Measurements from ENCODE around the gene CYP4F8. TPM values are rescaled to one million over a fixed set of nuclear protein-coding genes. Genes with fewer than 3 reads are reported as not detected.

CYP4F8 gene
- total RNA-seq, 1 donor from 2014 or later = not detected

GRCh38 chr19:15613338-15613737 is 1.7 kb upstream of the CYP4F8 start:
- TF ChIP-seq CTCF (IDR thresholded peaks at IDR 0.05) (no peak), EZH2phosphoT487 (IDR thresholded peaks at IDR 0.05) (no peak), EZH2 (IDR thresholded peaks at IDR 0.05) (no peak)
- no peaks in the 10 kb centered on the region for H3K79me2 ChIP-seq (ENCODE audit: low read depth)
- peaks cover 9% of the 10 kb centered on the region for H3K27me3 Mint-ChIP-seq (ENCODE audit: insufficient read depth, low read depth)
- no peaks in the 10 kb centered on the region for H3K36me3 Mint-ChIP-seq
- no peak for DNase-seq (ENCODE audit: low spot score)
- no peak overlapping the region for H3K4me3 ChIP-seq
- no peak overlapping the region for H3K9ac ChIP-seq
- no peaks in the 10 kb centered on the region for H3K27me3 ChIP-seq
- peaks cover 6% of the 10 kb centered on the region for H3K9me3 ChIP-seq (ENCODE audit: low read depth)
- no peaks in the 10 kb centered on the region for H3K4me1 ChIP-seq
- H4K20me1 ChIP-seq (ENCODE audit: low read depth) = no peaks in the 10 kb centered on the region
- H3K36me3 ChIP-seq = no peaks in the 10 kb centered on the region
- H2AFZ ChIP-seq (replicated peaks) = no peak overlapping the region
- no peak overlapping the region for H3K27ac Mint-ChIP-seq
- no peak overlapping the region for H3K27ac ChIP-seq
- no peak overlapping the region for H3K4me3 Mint-ChIP-seq
- no peak overlapping the region for H3K4me2 ChIP-seq
- H3K9me3 Mint-ChIP-seq = peaks cover 20% of the 10 kb centered on the region
- no peaks in the 10 kb centered on the region for H3F3A ChIP-seq (ENCODE audit: low read depth)
- H3K4me1 Mint-ChIP-seq = no peaks in the 10 kb centered on the region

GRCh38 chr19:15615526-15615925 is 508 bp downstream of the CYP4F8 start:
- Histone ChIP-seq H3K4me1 (no peaks in the 10 kb centered on the region), H3K4me2 (no peak overlapping the region), H4K20me1 (ENCODE audit: low read depth) (no peaks in the 10 kb centered on the region), H3K9me3 (ENCODE audit: low read depth) (peaks cover 6% of the 10 kb centered on the region), H3K27ac (no peak overlapping the region), H3K27me3 (no peaks in the 10 kb centered on the region), H3K79me2 (ENCODE audit: low read depth) (no peaks in the 10 kb centered on the region), H3K9ac (no peak overlapping the region), H2AFZ (replicated peaks) (no peak overlapping the region), H3K4me3 (no peak overlapping the region), H3K36me3 (no peaks in the 10 kb centered on the region), H3F3A (ENCODE audit: low read depth) (no peaks in the 10 kb centered on the region)
- no peak overlapping the region for H3K4me3 Mint-ChIP-seq
- no peaks in the 10 kb centered on the region for H3K4me1 Mint-ChIP-seq
- no peaks in the 10 kb centered on the region for H3K36me3 Mint-ChIP-seq
- TF ChIP-seq EZH2 (IDR thresholded peaks at IDR 0.05) (no peak), CTCF (IDR thresholded peaks at IDR 0.05) (no peak), EZH2phosphoT487 (IDR thresholded peaks at IDR 0.05) (no peak)
- peaks cover 12% of the 10 kb centered on the region for H3K27me3 Mint-ChIP-seq (ENCODE audit: insufficient read depth, low read depth)
- DNase-seq (ENCODE audit: low spot score) = no peak
- H3K27ac Mint-ChIP-seq = no peak overlapping the region
- H3K9me3 Mint-ChIP-seq = peaks cover 24% of the 10 kb centered on the region

- no peak overlapping the region for H3K4me3 ChIP-seq
- H3K4me1 ChIP-seq = no peaks in the 10 kb centered on the region
- no peak overlapping the region for H2AFZ ChIP-seq (replicated peaks)
- Mint-ChIP-seq H3K9me3 (peaks cover 24% of the 10 kb centered on the region), H3K36me3 (no peaks in the 10 kb centered on the region), H3K4me1 (no peaks in the 10 kb centered on the region), H3K27me3 (ENCODE audit: insufficient read depth, low read depth) (peaks cover 12% of the 10 kb centered on the region), H3K4me3 (no peak overlapping the region), H3K27ac (no peak overlapping the region)
- H3K27ac ChIP-seq = no peak overlapping the region
- H3K79me2 ChIP-seq (ENCODE audit: low read depth) = no peaks in the 10 kb centered on the region
- H3K9me3 ChIP-seq (ENCODE audit: low read depth) = peaks cover 6% of the 10 kb centered on the region
- H3K4me2 ChIP-seq = no peak overlapping the region
- H4K20me1 ChIP-seq (ENCODE audit: low read depth) = no peaks in the 10 kb centered on the region
- H3F3A ChIP-seq (ENCODE audit: low read depth) = no peaks in the 10 kb centered on the region
- TF ChIP-seq EZH2phosphoT487 (IDR thresholded peaks at IDR 0.05) (no peak), CTCF (IDR thresholded peaks at IDR 0.05) (no peak), EZH2 (IDR thresholded peaks at IDR 0.05) (no peak)
- H3K9ac ChIP-seq = no peak overlapping the region
- H3K36me3 ChIP-seq = no peaks in the 10 kb centered on the region
- no peak for DNase-seq (ENCODE audit: low spot score)
- no peaks in the 10 kb centered on the region for H3K27me3 ChIP-seq
Measured at GRCh38 chr19:15616183-15616582, 1.2 kb downstream of the CYP4F8 start.

Data from neural progenitor cell (in vitro differentiated cells).